Measurements from ENCODE around the gene FCRL5.

The FCRL5 gene

GRCh38 chr1:157485793-157486192 is 66.5 kb downstream of the FCRL5 start:
- no peaks in the 10 kb centered on the region for H3K4me1 Mint-ChIP-seq (ENCODE audit: low read depth)

GRCh38 chr1:157484573-157484972 is 67.7 kb downstream of the FCRL5 start:
- H3K36me3 Mint-ChIP-seq (ENCODE audit: low read depth) = peaks cover under 1% of the 10 kb centered on the region
- peaks cover 12% of the 10 kb centered on the region for H3K9me3 Mint-ChIP-seq
- H3K27ac Mint-ChIP-seq = no peak overlapping the region
- peaks cover 4% of the 10 kb centered on the region for H3K27me3 Mint-ChIP-seq
- no peak overlapping the region for H3K4me3 Mint-ChIP-seq
- no peaks in the 10 kb centered on the region for H3K4me1 Mint-ChIP-seq (ENCODE audit: low read depth)

More at GRCh38 chr1:157485793-157486192, 66.5 kb downstream of the FCRL5 start:
- no peak overlapping the region for H3K4me3 Mint-ChIP-seq
- no peak overlapping the region for H3K27ac Mint-ChIP-seq
- peaks cover 3% of the 10 kb centered on the region for H3K27me3 Mint-ChIP-seq
- H3K36me3 Mint-ChIP-seq (ENCODE audit: low read depth) = no peaks in the 10 kb centered on the region
- H3K9me3 Mint-ChIP-seq = peaks cover under 1% of the 10 kb centered on the region

GRCh38 chr1:157483635-157484034 is 68.7 kb downstream of the FCRL5 start:
- Mint-ChIP-seq H3K27ac (no peak overlapping the region), H3K36me3 (ENCODE audit: low read depth) (peaks cover 4% of the 10 kb centered on the region), H3K27me3 (peaks cover 8% of the 10 kb centered on the region), H3K4me1 (ENCODE audit: low read depth) (no peaks in the 10 kb centered on the region), H3K4me3 (no peak overlapping the region), H3K9me3 (peaks cover 19% of the 10 kb centered on the region)

DNA sequence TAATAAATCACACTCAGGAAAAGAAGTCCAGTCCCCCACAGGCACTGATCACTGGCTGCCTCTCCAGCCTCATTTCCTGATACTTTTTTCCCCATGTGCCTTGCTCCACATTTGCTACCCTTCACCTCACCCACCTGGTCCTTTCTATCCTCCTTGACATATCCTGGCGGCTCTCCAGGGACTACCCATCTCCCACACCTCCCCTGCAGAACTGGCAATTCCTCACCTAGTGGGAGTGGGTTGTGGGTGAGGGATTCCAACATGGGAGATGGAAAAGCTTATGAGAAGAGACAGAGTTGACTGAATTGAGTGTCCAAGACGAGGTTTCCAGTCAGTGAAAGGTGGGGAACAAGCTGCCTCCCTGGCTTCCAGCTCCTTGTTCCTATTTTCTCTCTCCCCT is 69.6 kb downstream of the FCRL5 start:
- H3K27me3 Mint-ChIP-seq = peaks cover 8% of the 10 kb centered on the region
- peaks cover 4% of the 10 kb centered on the region for H3K36me3 Mint-ChIP-seq (ENCODE audit: low read depth)
- H3K4me1 Mint-ChIP-seq (ENCODE audit: low read depth) = no peaks in the 10 kb centered on the region
- peaks cover 19% of the 10 kb centered on the region for H3K9me3 Mint-ChIP-seq
- no peak overlapping the region for H3K27ac Mint-ChIP-seq
- H3K4me3 Mint-ChIP-seq = no peak overlapping the region

DNA sequence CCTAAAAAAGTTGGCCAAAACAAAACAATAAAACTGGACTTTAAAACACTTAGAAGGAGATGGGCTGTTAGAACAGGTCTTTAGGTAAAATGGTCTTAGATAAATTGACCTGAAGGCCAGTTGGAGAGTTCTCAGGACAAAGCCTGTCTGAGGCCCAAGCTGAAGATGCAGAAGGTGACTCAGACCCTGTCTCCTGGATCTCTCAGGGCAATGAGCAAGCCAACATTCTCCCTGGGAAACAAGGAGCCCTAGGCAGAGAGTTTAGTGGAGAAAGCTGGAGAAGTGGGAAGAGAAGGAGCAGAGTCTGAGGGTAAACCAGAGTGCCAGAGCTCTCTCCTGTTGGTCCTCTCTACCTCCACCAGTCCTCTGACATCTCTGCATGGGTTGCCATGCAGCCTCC is 70.1 kb downstream of the FCRL5 start:
- H3K4me1 Mint-ChIP-seq (ENCODE audit: low read depth) = no peaks in the 10 kb centered on the region
- peaks cover 8% of the 10 kb centered on the region for H3K27me3 Mint-ChIP-seq
- peaks cover 4% of the 10 kb centered on the region for H3K36me3 Mint-ChIP-seq (ENCODE audit: low read depth)
- H3K4me3 Mint-ChIP-seq = no peak overlapping the region
- peaks cover 21% of the 10 kb centered on the region for H3K9me3 Mint-ChIP-seq
- H3K27ac Mint-ChIP-seq = no peak overlapping the region

- Mint-ChIP-seq H3K4me3 (no peak overlapping the region), H3K36me3 (ENCODE audit: low read depth) (peaks cover 4% of the 10 kb centered on the region), H3K27ac (no peak overlapping the region), H3K9me3 (peaks cover 24% of the 10 kb centered on the region), H3K4me1 (ENCODE audit: low read depth) (no peaks in the 10 kb centered on the region), H3K27me3 (peaks cover 20% of the 10 kb centered on the region)
Measured at GRCh38 chr1:157478030-157478429, 74.3 kb downstream of the FCRL5 start.

DNA sequence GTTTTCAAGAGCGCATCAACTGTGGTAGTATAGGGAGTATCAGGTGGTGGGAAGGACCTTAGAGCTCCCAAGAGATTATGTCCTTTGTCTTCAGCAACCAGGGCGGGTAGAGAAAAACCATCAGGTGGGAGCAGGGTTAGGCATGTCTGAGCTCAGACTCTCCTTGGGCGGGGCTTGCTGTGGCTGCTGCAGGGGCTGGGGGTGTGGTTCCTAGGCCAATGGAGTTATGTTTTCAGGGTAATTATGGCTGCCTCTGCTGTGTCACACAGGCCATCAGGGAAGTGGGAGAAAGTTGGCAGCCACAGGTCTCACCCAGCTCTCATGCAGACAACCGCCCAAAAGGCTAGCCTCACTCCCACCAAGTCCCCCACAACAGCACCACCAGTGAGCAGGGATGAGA is 74.9 kb downstream of the FCRL5 start:
- H3K9me3 Mint-ChIP-seq = peaks cover 24% of the 10 kb centered on the region
- no peak overlapping the region for H3K4me3 Mint-ChIP-seq
- H3K36me3 Mint-ChIP-seq (ENCODE audit: low read depth) = peaks cover 4% of the 10 kb centered on the region
- H3K27me3 Mint-ChIP-seq = peaks cover 18% of the 10 kb centered on the region
- no peak overlapping the region for H3K27ac Mint-ChIP-seq
- H3K4me1 Mint-ChIP-seq (ENCODE audit: low read depth) = no peaks in the 10 kb centered on the region

DNA sequence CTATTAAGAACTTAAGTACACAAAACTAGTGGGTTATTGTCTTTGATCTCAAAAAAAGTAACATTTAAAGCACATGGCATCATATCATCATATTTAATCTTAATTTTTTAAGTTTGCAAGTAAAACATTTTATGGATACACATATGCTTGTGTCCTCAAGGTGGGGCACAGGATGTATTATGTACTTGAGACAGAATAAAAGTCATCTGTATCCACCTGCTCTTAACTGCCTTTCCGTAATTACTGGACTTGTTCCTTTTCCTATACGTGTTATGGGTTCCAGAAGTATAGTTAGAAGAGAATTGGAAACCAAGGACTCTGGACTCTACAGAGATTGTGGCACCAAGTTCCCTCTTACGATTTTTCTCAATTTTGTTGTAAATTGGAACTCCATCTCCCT is 79.4 kb downstream of the FCRL5 start:
- Mint-ChIP-seq H3K4me1 (ENCODE audit: low read depth) (no peaks in the 10 kb centered on the region), H3K4me3 (no peak overlapping the region), H3K36me3 (ENCODE audit: low read depth) (no peaks in the 10 kb centered on the region), H3K27me3 (peaks cover 19% of the 10 kb centered on the region), H3K9me3 (peaks cover 5% of the 10 kb centered on the region), H3K27ac (no peak overlapping the region)

DNA sequence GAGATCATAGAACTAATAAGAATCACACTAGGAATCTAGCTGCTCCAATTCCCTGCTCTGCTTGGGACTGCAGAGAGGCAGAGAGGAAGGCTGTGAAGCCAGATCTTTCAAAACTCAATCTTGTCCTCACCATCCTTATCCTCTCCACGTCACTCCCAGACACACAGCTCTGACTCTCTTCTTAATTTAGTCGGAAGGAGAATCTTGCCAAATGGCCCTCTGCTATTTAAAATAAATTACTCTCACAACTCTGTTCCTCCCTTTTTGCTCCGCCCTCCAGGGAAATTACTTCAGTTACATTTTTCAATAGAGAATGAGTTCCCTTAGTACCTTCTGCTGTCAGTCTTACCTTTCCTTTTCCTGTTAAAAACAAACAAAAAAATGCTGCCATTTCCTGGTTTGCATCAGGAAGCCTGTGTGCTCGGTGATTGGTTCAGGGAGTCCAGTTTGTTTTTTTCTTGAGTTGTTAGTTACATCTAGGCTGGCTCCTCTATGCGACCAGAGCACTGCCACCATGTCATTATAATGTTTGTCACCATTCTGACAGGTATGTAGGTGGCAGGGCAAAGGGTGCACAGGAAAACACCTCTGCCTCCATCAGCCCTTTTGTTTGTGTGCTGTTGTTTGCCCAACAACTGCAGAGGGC is 80.1 kb downstream of the FCRL5 start:
- Mint-ChIP-seq H3K27ac (no peak overlapping the region), H3K36me3 (ENCODE audit: low read depth) (no peaks in the 10 kb centered on the region), H3K9me3 (peaks cover 3% of the 10 kb centered on the region), H3K4me3 (no peak overlapping the region), H3K27me3 (peaks cover 21% of the 10 kb centered on the region), H3K4me1 (ENCODE audit: low read depth) (no peaks in the 10 kb centered on the region)

- H3K27me3 Mint-ChIP-seq = peaks cover 20% of the 10 kb centered on the region
- H3K9me3 Mint-ChIP-seq = no peaks in the 10 kb centered on the region
- H3K27ac Mint-ChIP-seq = no peak overlapping the region
- no peaks in the 10 kb centered on the region for H3K4me1 Mint-ChIP-seq (ENCODE audit: low read depth)
- H3K36me3 Mint-ChIP-seq (ENCODE audit: low read depth) = no peaks in the 10 kb centered on the region
- H3K4me3 Mint-ChIP-seq = no peak overlapping the region
Measured at GRCh38 chr1:157471531-157471930, 80.8 kb downstream of the FCRL5 start.

DNA sequence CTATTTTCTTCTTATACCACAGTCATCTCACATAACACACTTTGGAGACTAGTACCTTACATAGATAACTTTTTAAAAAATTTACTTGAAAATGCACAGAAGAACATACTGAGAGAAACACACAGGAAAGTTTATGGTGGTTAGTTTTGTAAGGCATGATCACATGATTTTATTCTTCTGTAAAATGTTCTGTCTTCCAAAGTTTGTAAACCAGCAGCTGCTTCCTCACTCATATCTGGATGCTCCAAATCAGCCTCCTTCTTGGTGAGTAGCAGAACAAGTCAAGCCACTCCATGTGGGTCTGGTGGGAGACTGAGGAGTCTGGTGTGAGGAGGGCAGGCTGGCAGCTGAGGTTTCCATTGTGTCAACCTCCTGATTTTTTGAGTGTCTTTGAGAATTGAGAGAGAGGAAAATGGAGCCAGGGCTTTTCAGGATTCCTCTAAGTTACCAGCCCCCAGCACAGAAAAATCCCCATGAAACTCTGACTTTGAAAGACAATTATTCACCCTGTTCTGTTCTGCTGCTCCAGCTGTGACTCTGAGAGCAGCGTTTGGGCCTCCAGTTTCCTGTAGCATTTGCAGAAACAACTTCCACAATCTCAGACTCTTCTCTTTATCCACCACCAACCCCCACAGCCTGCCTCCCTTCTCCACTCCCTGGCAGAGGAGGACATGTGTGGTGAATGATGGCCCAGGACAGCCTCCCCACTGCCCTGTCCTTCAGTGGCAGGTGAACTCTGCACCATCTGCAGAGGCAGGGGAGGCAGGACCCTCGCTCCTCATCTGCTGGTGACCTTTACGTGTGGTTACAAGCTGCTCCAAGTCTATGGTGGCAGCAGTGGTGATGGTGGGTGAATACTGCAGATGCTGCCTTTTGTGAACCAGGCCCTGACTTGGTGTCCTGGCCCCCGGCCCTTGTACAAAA is 82.3 kb downstream of the FCRL5 start:
- Mint-ChIP-seq H3K27ac (no peak overlapping the region), H3K36me3 (ENCODE audit: low read depth) (no peaks in the 10 kb centered on the region), H3K9me3 (no peaks in the 10 kb centered on the region), H3K4me1 (ENCODE audit: low read depth) (no peaks in the 10 kb centered on the region), H3K27me3 (peaks cover 22% of the 10 kb centered on the region), H3K4me3 (no peak overlapping the region)

GRCh38 chr1:157469300-157469699 is 83.0 kb downstream of the FCRL5 start:
- no peaks in the 10 kb centered on the region for H3K4me1 Mint-ChIP-seq (ENCODE audit: low read depth)
- no peaks in the 10 kb centered on the region for H3K36me3 Mint-ChIP-seq (ENCODE audit: low read depth)
- H3K4me3 Mint-ChIP-seq = no peak overlapping the region
- H3K9me3 Mint-ChIP-seq = no peaks in the 10 kb centered on the region
- no peak overlapping the region for H3K27ac Mint-ChIP-seq
- H3K27me3 Mint-ChIP-seq = peaks cover 22% of the 10 kb centered on the region

- Mint-ChIP-seq H3K9me3 (no peaks in the 10 kb centered on the region), H3K27ac (no peak overlapping the region), H3K4me1 (ENCODE audit: low read depth) (no peaks in the 10 kb centered on the region), H3K4me3 (no peak overlapping the region), H3K27me3 (peaks cover 22% of the 10 kb centered on the region), H3K36me3 (ENCODE audit: low read depth) (no peaks in the 10 kb centered on the region)
Measured at GRCh38 chr1:157466011-157466410, 86.3 kb downstream of the FCRL5 start.
